Measurements from ENCODE around the gene PODN.

The PODN gene

GRCh38 chr1:53051676-53052075, 10.3 kb upstream of the PODN start:
- DNase-seq, result no peak

DNA sequence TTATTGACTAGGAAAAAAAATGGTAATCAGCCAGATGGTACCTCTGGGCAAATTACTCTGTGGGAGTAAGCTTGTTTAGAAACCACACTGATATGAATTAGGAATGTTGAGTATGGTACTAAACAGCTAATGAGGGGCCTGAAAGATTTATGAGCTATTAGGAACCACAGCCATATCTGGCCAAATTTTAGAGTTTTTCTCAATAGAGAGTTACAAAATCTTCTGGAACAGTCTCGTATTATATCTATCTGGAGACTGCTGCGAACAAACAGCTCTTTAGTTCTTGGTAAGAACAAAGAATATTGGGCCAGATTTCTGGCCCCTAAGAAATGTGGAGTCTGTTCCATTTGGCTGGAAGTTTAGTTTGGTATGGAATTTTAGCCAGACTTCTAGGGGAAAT, 4.9 kb upstream of the PODN start:
- DNase-seq, result no peak

DNA sequence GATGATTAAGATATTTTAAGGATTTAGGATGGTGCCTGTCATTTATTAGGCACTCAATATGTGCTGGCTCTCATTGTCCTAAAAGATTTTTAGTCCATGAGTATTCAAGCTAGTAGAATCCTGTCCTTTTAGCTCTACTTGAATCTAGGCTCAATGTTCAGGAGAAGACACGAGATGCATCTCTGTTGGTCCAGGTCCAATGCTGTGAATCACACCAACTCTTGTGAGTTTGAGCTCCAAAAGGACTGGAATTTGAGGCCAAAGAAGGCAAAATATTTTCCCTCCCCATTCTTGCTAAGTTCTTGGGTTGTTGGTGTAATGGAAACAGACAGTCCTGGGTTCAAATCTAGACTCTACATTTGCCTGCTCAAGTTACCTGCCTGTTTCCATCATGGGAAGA, 1.4 kb upstream of the PODN start:
- no peak for DNase-seq

GRCh38 chr1:53061123-53061858, 722 bp upstream of the PODN start:
- DNase-seq, result no peak

- DNase-seq, result no peak
Observed at GRCh38 chr1:53062708-53063591, 937 bp downstream of the PODN start.

DNA sequence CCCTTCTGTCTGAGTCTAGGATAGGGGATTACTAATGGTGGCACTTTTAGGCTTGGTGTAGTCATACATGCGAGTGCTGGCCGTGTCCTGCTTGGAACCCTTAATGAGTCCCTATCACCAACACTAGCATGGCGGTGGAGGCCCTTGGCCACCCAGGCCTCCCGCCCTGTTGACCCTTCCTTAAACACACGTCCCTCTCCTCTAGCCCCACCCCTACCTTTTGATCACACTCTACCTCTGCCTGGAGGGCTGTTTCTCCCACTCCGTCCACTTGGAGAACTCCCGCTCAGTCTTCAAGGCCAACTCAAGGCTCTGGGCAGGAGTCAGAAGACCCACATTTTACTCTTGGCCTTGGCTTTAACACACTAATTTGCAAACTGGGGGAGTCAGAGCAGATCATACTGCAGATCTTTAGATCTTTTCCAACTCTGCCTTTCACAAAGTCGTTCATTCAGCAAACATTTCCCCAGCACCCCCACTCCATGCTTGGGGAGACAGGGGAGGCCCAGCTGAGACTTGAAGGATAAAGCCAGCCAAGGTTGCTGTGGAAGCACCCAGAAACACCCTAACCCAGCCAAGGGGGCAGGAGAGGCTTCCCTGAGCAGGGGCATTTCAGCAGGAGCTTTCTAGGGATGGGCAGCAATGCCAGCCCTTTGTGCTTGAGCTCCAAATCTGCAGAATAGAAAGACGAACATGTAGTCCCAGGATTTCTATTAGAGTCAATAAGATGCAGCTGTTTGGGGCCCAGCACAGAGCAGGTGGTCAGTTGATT, 1.9 kb downstream of the PODN start:
- DNase-seq, result no peak

- DNase-seq, result no peak
Observed at GRCh38 chr1:53065391-53065790, 3.4 kb downstream of the PODN start.

GRCh38 chr1:53066488-53066887, 4.5 kb downstream of the PODN start:
- no peak for DNase-seq

GRCh38 chr1:53066891-53067738, 5.1 kb downstream of the PODN start:
- no peak for DNase-seq

GRCh38 chr1:53067886-53068285, 5.9 kb downstream of the PODN start:
- DNase-seq, result no peak

DNA sequence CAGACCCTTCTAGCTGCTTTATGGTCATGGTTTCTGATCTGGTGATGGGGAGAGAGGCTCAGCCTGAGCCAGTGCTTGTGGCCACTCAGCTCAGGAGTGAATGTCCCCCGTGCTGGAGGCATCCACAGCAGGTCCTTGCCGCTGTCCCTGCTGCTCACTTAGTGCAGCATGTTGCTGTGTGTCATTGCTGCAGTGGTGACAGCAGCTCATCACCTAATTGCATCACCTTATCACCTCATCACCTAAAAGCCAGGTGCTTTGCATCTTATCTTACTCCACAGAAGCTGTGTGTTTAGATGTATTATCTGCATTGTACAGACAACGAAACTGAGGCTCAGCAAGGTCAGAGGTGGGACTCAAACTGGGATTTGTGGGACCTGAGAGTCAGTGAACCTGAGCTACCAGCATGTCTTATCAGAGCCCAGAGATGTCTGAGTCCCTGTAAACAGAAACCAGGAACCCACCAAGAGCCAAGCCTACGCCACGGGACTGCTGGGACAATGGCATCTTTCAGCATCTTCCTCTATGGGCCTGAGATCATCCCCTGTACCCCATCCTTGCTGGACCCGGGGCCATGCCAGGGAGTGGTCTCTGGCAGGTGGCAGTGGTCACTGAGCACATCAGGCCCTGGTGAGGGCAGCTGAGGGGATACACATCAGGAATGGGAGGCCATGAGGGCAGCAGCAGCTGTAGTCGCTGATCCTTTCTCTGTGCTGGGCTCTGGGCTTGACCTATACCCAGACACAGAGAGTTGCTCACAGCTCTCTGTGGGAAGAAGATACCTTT, 6.5 kb downstream of the PODN start:
- DNase-seq, result no peak

- DNase-seq, result no peak
Observed at GRCh38 chr1:53069265-53069662, 7.3 kb downstream of the PODN start.

DNA sequence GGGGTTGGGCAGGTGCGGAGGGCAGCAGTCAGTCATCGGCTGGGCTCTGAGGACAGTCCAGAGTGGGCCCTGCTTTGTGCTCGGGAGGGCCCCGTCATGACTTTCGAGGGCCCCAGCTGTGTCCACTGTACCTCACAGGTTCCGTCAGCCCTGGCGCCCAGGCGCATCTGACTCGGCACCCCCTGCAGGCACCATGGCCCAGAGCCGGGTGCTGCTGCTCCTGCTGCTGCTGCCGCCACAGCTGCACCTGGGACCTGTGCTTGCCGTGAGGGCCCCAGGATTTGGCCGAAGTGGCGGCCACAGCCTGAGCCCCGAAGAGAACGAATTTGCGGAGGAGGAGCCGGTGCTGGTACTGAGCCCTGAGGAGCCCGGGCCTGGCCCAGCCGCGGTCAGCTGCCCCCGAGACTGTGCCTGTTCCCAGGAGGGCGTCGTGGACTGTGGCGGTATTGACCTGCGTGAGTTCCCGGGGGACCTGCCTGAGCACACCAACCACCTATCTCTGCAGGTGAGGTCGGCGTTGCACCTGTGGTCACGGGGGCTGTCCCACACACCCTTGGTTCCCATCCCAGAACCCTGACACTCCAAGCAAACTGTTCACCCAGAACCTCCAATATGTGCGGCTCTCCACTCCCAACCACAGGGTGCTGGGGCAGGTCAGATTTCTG, 7.8 kb downstream of the PODN start:
- no peak for DNase-seq

- DNase-seq, result no peak
Observed at GRCh38 chr1:53070621-53071020, 8.6 kb downstream of the PODN start.

GRCh38 chr1:53071167-53071865, 9.3 kb downstream of the PODN start:
- DNase-seq, result no peak

DNA sequence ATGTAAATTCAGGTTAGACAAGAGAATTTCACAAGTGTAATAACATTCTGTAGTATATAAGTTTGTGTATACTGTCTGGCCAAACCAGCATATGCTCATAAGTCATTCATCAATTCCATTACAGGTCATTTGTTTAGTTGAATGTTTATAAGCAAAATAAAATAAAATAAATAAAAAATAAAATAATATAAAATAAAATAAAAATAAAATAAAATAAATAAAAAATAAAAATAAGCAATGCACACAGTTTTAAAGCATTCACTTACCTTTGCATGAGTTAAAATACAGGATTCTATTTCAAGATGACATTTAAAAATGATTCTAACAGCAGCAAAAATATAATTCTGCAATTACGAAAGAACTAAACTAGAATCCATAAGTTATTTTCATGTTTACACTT, 9.9 kb downstream of the PODN start:
- DNase-seq, result no peak

GRCh38 chr1:53073287-53073686, 11.3 kb downstream of the PODN start:
- no peak for DNase-seq

DNA sequence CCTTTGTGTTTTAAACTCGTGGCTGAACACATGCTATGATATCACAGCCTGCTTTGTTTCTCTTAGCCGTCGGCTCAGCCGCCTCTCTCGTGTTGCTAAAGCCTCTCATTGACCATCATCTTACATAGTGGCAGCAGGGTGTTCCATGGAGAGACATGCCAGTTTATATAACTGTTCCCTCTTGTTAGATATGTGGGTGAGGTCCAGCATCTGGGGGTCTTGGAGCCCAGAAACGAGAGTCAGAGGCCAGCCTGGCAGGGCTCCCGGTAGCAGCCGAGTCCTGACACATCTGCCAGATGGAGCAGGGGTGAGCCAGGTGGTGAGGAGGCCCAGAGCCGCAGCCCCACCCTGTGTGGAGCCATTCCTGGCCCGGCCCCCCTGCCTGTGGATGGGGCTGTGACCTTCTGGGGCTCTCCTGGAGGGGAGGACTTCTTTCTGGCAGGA, 11.9 kb downstream of the PODN start:
- DNase-seq, result no peak

DNA sequence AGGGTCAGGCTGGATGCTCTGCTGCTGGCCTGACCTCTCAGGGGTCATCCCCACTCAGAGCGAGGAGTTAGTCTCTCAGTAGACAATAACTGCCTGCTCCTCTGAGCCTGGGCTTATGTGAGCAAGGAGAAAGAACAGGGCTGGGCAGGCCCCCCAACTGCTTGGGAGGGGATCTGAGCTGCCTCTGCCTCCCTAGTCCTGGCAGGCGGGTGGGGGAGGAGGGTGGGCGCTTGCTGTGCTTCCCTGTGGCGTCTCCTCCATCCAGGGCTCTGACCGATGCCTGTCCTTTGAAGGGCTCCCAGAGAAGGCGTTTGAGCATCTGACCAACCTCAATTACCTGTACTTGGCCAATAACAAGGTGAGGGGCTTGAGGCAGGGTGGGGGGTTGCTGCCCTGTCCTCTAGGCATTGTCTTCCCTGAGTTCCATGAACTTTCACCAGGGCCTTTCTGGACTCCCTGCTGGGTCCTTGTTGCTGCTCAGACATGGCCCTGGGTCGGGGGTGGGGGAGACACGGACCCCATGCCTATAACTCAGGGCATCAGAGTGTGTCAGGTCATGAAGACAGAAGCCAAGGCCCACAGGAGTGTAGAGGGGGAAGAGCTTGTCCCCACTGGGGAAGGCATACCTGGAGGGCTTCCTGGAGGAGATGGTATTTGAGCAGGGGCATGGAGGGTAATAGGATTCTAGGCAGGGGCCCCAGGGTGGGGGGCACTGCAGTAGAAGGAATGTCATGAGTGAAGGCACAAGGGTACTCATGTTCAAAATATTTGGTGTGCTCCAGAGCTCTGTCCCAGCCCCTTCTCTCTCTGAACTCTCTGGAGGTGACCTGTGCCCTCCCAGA, 12.5 kb downstream of the PODN start:
- no peak for DNase-seq

All from effector CD8-positive, alpha-beta T cell (primary cell).